Karpas-422 (cell line): ENCODE measurements around the gene EPN3. TPM values are rescaled to one million over a fixed set of nuclear protein-coding genes. Genes with fewer than 3 reads are reported as not detected.
A peak's percentile ranks its signal among the peaks of the same experiment; 100 is the strongest.

Experiments used
- DNase-seq: peaks from one replicate; pipeline ENCODE4 v3.0.0-alpha.2; 2015
- H2AFZ ChIP-seq: fragments of 200-600 bp; sonication (generic); 2 replicates; pipeline ENCODE4 v1.6.1; 2014; ENCODE audit warnings: antibody characterized with exemption, low read length, mixed read lengths
- H3K27ac ChIP-seq: fragments of 200-600 bp; sonication (generic); 2 replicates; pipeline ENCODE4 v1.5.1; 2014; ENCODE audit warnings: mild to moderate bottlenecking, low read length, moderate library complexity
- H3K27me3 ChIP-seq: fragments of 200-600 bp; sonication (generic); 2 replicates; pipeline ENCODE4 v1.6.1; 2014; ENCODE audit warnings: low read length, mixed read lengths
- H3K36me3 ChIP-seq: fragments of 200-600 bp; sonication (generic); 2 replicates; pipeline ENCODE4 v1.6.1; 2014; ENCODE audit warnings: low read length, mixed read lengths; ENCODE audit not compliant: insufficient read depth
- H3K4me1 ChIP-seq: fragments of 200-600 bp; sonication (generic); 2 replicates; pipeline ENCODE4 v1.6.1; 2014; ENCODE audit warnings: mild to moderate bottlenecking, low read length, mixed read lengths
- H3K4me2 ChIP-seq: fragments of 200-600 bp; sonication (generic); 2 replicates; pipeline ENCODE4 v1.6.1; 2014; ENCODE audit warnings: low read length, low read depth, mild to moderate bottlenecking; ENCODE audit not compliant: poor library complexity, severe bottlenecking
- H3K4me3 ChIP-seq: fragments of 200-600 bp; sonication (generic); 2 replicates; pipeline ENCODE4 v1.5.1; 2014; ENCODE audit warnings: mild to moderate bottlenecking, antibody characterized with exemption, low read length, mixed read lengths
- H3K79me2 ChIP-seq: fragments of 200-600 bp; sonication (generic); 2 replicates; pipeline ENCODE4 v1.6.1; 2014; ENCODE audit warnings: mild to moderate bottlenecking, low read length, mixed read lengths
- H3K9ac ChIP-seq: fragments of 200-600 bp; sonication (generic); 2 replicates; pipeline ENCODE4 v1.6.0; 2014; ENCODE audit warnings: low read length
- H3K9me2 ChIP-seq: fragments of 200-600 bp; sonication (generic), shearing (Covaris generic); replicated peaks from 2 replicates; pipeline ENCODE4 v1.6.0; 2014; ENCODE audit warnings: mild to moderate bottlenecking, low read length, moderate library complexity; ENCODE audit not compliant: insufficient read depth
- H3K9me3 ChIP-seq: fragments of 300-700, 200-600 bp; sonication (generic); 2 replicates; pipeline ENCODE4 v1.6.1; 2014; ENCODE audit warnings: low read length, mixed read lengths
- H4K20me1 ChIP-seq: fragments of 200-600 bp; sonication (generic); 2 replicates; pipeline ENCODE4 v1.6.1; 2014; ENCODE audit warnings: mild to moderate bottlenecking, antibody characterized with exemption, low read length, low read depth; ENCODE audit not compliant: insufficient read depth
- total RNA-seq: library from RNA; depleted of rRNA; stranded (reverse); fragments of >200 nt; shearing (Covaris generic); gene quantifications from 2 replicates; pipeline ENCODE4 v1.2.3, GENCODE V29; 2014; ENCODE audit warnings: low replicate concordance

EPN3 gene
- total RNA-seq, 1 experiment from 2014 or later, result not detected

DNA sequence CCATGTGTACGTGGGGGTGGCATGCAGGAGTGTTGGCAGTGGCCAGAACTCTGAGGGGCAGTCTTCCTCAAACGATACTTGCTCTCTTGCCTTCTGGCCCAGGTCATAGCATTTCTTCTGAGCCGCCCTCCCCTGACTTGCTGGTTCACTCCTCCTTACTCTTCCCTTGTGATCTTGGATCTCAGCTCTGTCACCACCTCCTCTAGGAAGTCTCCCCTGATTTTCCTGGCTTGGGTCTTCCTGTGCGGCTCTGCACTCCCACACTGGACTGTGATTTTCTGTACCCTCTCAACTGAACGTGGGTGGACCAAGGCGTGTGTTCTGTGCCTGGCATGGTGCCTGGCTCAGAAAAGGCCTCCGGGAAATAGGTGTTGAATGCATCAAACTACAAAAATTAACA is 2.9 kb downstream of the EPN3 start:
- Histone ChIP-seq H3K4me3 (no peak overlapping the region), H3K27ac (no peak overlapping the region), H3K79me2 (no peaks in the 10 kb centered on the region), H4K20me1 (0 out of 2 replicates have a peak, but pooled peaks cover 4% of the 10 kb centered on the region), H3K9me2 (no peaks in the 10 kb centered on the region), H2AFZ (no peak overlapping the region), H3K27me3 (no peaks in the 10 kb centered on the region), H3K9me3 (no peaks in the 10 kb centered on the region), H3K9ac (no peak overlapping the region), H3K4me1 (no peaks in the 10 kb centered on the region), H3K36me3 (no peaks in the 10 kb centered on the region), H3K4me2 (no peak overlapping the region)
- DNase-seq, result no peak

GRCh38 chr17:50536683-50537646 is 4.4 kb downstream of the EPN3 start:
- no peaks in the 10 kb centered on the region for H3K27me3 ChIP-seq
- H3K4me3 ChIP-seq, result no peak overlapping the region
- H2AFZ ChIP-seq, result no peak overlapping the region
- DNase-seq, result no peak
- 0 out of 2 replicates have a peak, but pooled peaks cover 4% of the 10 kb centered on the region for H4K20me1 ChIP-seq
- no peaks in the 10 kb centered on the region for H3K9me3 ChIP-seq
- H3K36me3 ChIP-seq, result no peaks in the 10 kb centered on the region
- no peak overlapping the region for H3K4me2 ChIP-seq
- no peaks in the 10 kb centered on the region for H3K79me2 ChIP-seq
- H3K4me1 ChIP-seq, result peaks cover 8% of the 10 kb centered on the region
- no peak overlapping the region for H3K9ac ChIP-seq
- H3K9me2 ChIP-seq, result no peaks in the 10 kb centered on the region
- no peak overlapping the region for H3K27ac ChIP-seq

GRCh38 chr17:50537721-50538548 is 5.4 kb downstream of the EPN3 start:
- H3K27me3 ChIP-seq, result no peaks in the 10 kb centered on the region
- H3K9ac ChIP-seq, result no peak overlapping the region

DNA sequence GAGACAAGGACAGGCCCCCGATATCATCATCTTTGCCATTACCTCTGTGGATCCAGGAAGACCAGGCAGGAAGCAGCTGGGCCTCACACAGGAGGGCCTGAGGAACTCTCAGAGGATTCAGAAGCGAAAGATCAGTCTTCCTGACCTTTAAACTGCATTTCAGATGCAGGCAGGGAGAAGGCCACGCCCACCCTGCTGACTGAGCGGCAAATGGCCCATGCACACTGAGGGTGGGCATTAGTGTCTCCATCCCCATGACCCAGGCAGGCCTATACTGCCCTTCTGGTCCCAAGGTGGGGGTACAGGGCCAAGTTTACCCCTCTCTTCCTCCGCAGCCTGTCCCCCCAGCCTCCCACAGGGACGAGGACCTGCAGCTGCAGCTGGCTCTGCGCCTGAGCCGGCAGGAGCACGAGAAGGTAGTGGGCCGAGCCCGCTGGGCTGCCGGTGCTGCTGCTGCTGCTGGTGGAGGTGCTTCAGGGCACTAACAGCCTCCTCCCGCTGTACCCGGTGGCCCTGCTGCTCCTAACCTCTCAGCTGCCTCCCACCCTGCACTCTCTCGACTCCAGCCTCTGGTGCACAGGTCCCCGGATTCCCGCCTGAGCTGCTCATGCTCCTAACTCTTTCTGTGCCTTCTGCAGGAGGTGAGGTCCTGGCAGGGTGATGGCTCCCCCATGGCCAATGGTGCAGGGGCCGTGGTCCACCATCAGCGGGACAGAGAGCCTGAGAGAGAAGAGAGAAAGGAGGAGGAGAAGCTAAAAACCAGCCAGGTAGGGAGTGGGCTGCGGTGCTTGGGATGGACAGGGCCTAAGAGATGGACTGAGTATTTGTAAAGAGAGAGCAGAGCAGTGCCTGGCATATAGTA is 6.2 kb downstream of the EPN3 start:
- no peak for DNase-seq
- Histone ChIP-seq H3K9ac (no peak overlapping the region), H3K4me2 (no peak overlapping the region), H3K36me3 (no peaks in the 10 kb centered on the region), H2AFZ (no peak overlapping the region), H3K27ac (no peak overlapping the region), H3K79me2 (no peaks in the 10 kb centered on the region), H3K4me1 (peaks cover 14% of the 10 kb centered on the region), H4K20me1 (0 out of 2 replicates have a peak, but pooled peaks cover 4% of the 10 kb centered on the region), H3K4me3 (no peak overlapping the region), H3K9me3 (no peaks in the 10 kb centered on the region), H3K9me2 (no peaks in the 10 kb centered on the region), H3K27me3 (no peaks in the 10 kb centered on the region)

More at GRCh38 chr17:50537721-50538548, 5.4 kb downstream of the EPN3 start:
- no peaks in the 10 kb centered on the region for H3K79me2 ChIP-seq
- H3K4me2 ChIP-seq, result no peak overlapping the region
- no peak overlapping the region for H2AFZ ChIP-seq
- H3K4me1 ChIP-seq, result peaks cover 14% of the 10 kb centered on the region
- H3K27ac ChIP-seq, result no peak overlapping the region
- 0 out of 2 replicates have a peak, but pooled peaks cover 4% of the 10 kb centered on the region for H4K20me1 ChIP-seq
- H3K36me3 ChIP-seq, result no peaks in the 10 kb centered on the region
- no peak overlapping the region for H3K4me3 ChIP-seq
- DNase-seq, result no peak
- no peaks in the 10 kb centered on the region for H3K9me3 ChIP-seq
- no peaks in the 10 kb centered on the region for H3K9me2 ChIP-seq

DNA sequence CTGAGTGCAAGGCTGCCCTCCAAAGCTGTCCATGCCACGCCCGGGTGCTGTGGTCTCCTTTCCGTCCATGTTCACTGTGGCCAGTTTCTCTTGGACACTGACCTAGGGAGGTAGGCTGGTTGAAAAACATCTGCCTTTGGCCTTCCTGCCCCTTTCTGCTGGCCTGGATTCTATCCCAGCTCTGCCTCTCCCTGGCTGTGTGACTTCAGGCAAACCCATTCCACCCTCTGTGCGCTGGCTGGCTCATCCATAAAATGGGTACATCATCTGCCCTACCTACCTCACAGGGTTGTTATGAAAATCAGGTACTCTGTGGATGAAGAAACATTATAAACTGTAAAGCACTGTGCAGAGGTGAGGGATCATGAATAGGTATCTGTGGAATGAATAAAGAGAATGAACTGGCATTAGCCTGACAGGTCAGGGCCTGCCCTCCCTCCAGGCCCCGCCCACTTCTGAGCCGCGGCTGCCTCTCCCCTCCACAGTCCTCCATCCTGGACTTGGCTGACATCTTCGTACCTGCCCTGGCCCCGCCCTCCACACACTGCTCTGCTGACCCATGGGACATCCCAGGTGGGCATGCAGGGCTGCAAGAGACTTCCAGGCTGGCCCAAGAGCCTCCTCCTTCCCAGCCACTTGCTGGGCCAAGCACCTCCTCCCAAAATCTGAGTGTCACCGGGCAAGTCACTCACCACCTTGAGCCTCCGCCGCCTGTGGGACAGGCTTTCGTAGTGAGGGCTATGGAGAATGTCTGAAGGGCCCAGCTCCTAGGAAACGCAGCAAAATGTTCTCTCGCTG is 7.4 kb downstream of the EPN3 start:
- Histone ChIP-seq H3K27ac (no peak overlapping the region), H3K4me2 (no peak overlapping the region), H2AFZ (no peak overlapping the region), H3K9me2 (no peaks in the 10 kb centered on the region), H3K9ac (no peak overlapping the region), H3K4me1 (peaks cover 14% of the 10 kb centered on the region), H4K20me1 (0 out of 2 replicates have a peak, but pooled peaks cover 4% of the 10 kb centered on the region), H3K4me3 (no peak overlapping the region), H3K27me3 (no peaks in the 10 kb centered on the region), H3K79me2 (no peaks in the 10 kb centered on the region), H3K9me3 (no peaks in the 10 kb centered on the region), H3K36me3 (no peaks in the 10 kb centered on the region)
- DNase-seq, result no peak

- Histone ChIP-seq H4K20me1 (no peaks in the 10 kb centered on the region), H3K36me3 (no peaks in the 10 kb centered on the region), H3K79me2 (no peaks in the 10 kb centered on the region), H3K27ac (no peak overlapping the region), H3K9me3 (no peaks in the 10 kb centered on the region), H3K4me1 (peaks cover 14% of the 10 kb centered on the region), H2AFZ (no peak overlapping the region), H3K27me3 (no peaks in the 10 kb centered on the region), H3K4me3 (peak overlapping the region; percentile 71), H3K4me2 (peak overlapping the region; percentile 79), H3K9me2 (no peaks in the 10 kb centered on the region), H3K9ac (peak overlapping the region; percentile 66)
- DNase-seq, result no peak
Measured at GRCh38 chr17:50540560-50541401, 8.2 kb downstream of the EPN3 start.

DNA sequence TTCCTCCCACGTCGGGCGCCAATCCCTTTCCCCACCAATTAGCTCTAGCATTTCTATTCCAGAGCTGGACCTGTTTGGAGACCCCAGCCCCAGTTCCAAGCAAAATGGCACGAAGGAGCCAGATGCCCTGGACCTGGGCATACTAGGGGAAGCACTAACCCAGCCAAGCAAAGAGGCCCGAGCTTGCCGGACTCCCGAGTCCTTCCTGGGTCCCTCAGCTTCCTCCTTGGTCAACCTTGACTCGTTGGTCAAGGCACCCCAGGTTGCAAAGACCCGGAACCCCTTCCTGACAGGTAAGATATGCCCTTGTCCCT is 8.8 kb downstream of the EPN3 start:
- peak overlapping the region; percentile 79 for H3K4me2 ChIP-seq
- peak overlapping the region; percentile 83; the same call in 1 of the 2 replicates for H2AFZ ChIP-seq
- H3K9ac ChIP-seq, result peak overlapping the region; percentile 66
- no peaks in the 10 kb centered on the region for H4K20me1 ChIP-seq
- H3K79me2 ChIP-seq, result no peaks in the 10 kb centered on the region
- H3K36me3 ChIP-seq, result no peaks in the 10 kb centered on the region
- no peaks in the 10 kb centered on the region for H3K27me3 ChIP-seq
- H3K9me3 ChIP-seq, result no peaks in the 10 kb centered on the region
- peak overlapping the region; percentile 71 for H3K4me3 ChIP-seq
- DNase-seq, result no peak
- peaks cover 14% of the 10 kb centered on the region for H3K4me1 ChIP-seq
- no peak overlapping the region for H3K27ac ChIP-seq
- H3K9me2 ChIP-seq, result no peaks in the 10 kb centered on the region
